H9 (cell line): ENCODE measurements around the gene COL17A1. TPM values are rescaled to one million over a fixed set of nuclear protein-coding genes. Genes with fewer than 3 reads are reported as not detected.

ENCODE experiments used
- DNase-seq: peaks from one replicate; pipeline ENCODE4 v3.0.0-alpha.2; 2017
- H2AFZ ChIP-seq: one replicate; pipeline ENCODE4 v1.6.1; 2013; ENCODE audit warnings: mild to moderate bottlenecking, low read length, control low read depth, moderate library complexity
- H2AK5ac ChIP-seq: 2 replicates; pipeline ENCODE4 v1.6.1; 2013; ENCODE audit warnings: low read length, control low read depth, mixed read lengths; ENCODE audit not compliant: insufficient read length
- H2BK120ac ChIP-seq: one replicate; pipeline ENCODE4 v1.6.1; 2013; ENCODE audit warnings: low read depth, mild to moderate bottlenecking, low read length, control low read depth, inconsistent platforms; ENCODE audit not compliant: poor library complexity, severe bottlenecking
- H2BK12ac ChIP-seq: 2 replicates; pipeline ENCODE4 v1.6.1; 2013; ENCODE audit warnings: low read length, control low read depth, mixed read lengths, low read depth; ENCODE audit not compliant: insufficient read length
- H2BK15ac ChIP-seq: 2 replicates; pipeline ENCODE4 v1.6.1; 2013; ENCODE audit warnings: low read depth, low read length, control low read depth
- H2BK20ac ChIP-seq: one replicate; pipeline ENCODE4 v1.6.1; 2013; ENCODE audit warnings: low read depth, mild to moderate bottlenecking, low read length, control low read depth, inconsistent platforms; ENCODE audit not compliant: poor library complexity, severe bottlenecking
- H2BK5ac ChIP-seq: 2 replicates; pipeline ENCODE4 v1.6.1; 2013; ENCODE audit warnings: low read length, control low read depth, mixed read lengths; ENCODE audit not compliant: insufficient read length
- H3K14ac ChIP-seq: 2 replicates; pipeline ENCODE4 v1.6.1; 2013; ENCODE audit warnings: low read length, control low read depth; ENCODE audit not compliant: insufficient read depth
- H3K18ac ChIP-seq: 2 replicates; pipeline ENCODE4 v1.6.1; 2013; ENCODE audit warnings: low read depth, mild to moderate bottlenecking, mixed read lengths, low read length, control low read depth; ENCODE audit not compliant: insufficient read length
- H3K23ac ChIP-seq: 2 replicates; pipeline ENCODE4 v1.6.1; 2013; ENCODE audit warnings: low read length, control low read depth, mixed read lengths, low read depth; ENCODE audit not compliant: insufficient read length
- H3K23me2 ChIP-seq: 2 replicates; pipeline ENCODE4 v1.6.1; 2013; ENCODE audit warnings: low read depth, mild to moderate bottlenecking, mixed read lengths, low read length, control low read depth; ENCODE audit not compliant: insufficient read length, poor library complexity, severe bottlenecking
- H3K27ac ChIP-seq: 2 replicates; pipeline ENCODE4 v1.5.1; 2013; ENCODE audit warnings: low read length, control low read depth, mixed read lengths, low read depth; ENCODE audit not compliant: insufficient read length
- H3K27me3 ChIP-seq: 2 replicates; pipeline ENCODE4 v1.6.1; 2013; ENCODE audit warnings: low read length, control low read depth, inconsistent platforms; ENCODE audit not compliant: insufficient read depth
- H3K4ac ChIP-seq: 2 replicates; pipeline ENCODE4 v1.6.1; 2013; ENCODE audit warnings: low read depth, mild to moderate bottlenecking, control low read depth, inconsistent platforms, low read length, moderate library complexity
- H3K4me1 ChIP-seq: 2 replicates; pipeline ENCODE4 v1.6.1; 2013; ENCODE audit warnings: low read length, control low read depth, inconsistent platforms; ENCODE audit not compliant: insufficient read depth
- H3K4me2 ChIP-seq: 2 replicates; pipeline ENCODE4 v1.6.1; 2013; ENCODE audit warnings: low read length, control low read depth, mixed read lengths; ENCODE audit not compliant: insufficient read length, insufficient read depth
- H3K56ac ChIP-seq: 2 replicates; pipeline ENCODE4 v1.6.1; 2013; ENCODE audit warnings: low read depth, mild to moderate bottlenecking, mixed read lengths, low read length, control low read depth; ENCODE audit not compliant: insufficient read length
- H3K79me1 ChIP-seq: 2 replicates; pipeline ENCODE4 v1.6.1; 2013; ENCODE audit warnings: low read depth, mild to moderate bottlenecking, moderate library complexity, low read length, control low read depth, inconsistent platforms; ENCODE audit not compliant: insufficient read depth, poor library complexity, severe bottlenecking
- H3K79me2 ChIP-seq: 2 replicates; pipeline ENCODE4 v1.6.1; 2013; ENCODE audit warnings: low read length, control low read depth, inconsistent platforms; ENCODE audit not compliant: insufficient read depth
- H3K9ac ChIP-seq: 2 replicates; pipeline ENCODE4 v1.6.1; 2013; ENCODE audit warnings: low read length, control low read depth, mixed read lengths; ENCODE audit not compliant: insufficient read length; ENCODE audit errors: extremely low read depth
- H3K9me3 ChIP-seq: one replicate; pipeline ENCODE4 v1.6.1; 2013; ENCODE audit warnings: low read depth, low read length, inconsistent platforms; ENCODE audit not compliant: control insufficient read depth
- H3T11ph ChIP-seq: one replicate; pipeline ENCODE4 v1.6.1; 2013; ENCODE audit warnings: mild to moderate bottlenecking, low read length, control low read depth, inconsistent platforms
- H4K20me1 ChIP-seq: one replicate; pipeline ENCODE4 v1.6.1; 2013; ENCODE audit not compliant: control insufficient read depth, insufficient read length, insufficient read depth
- H4K5ac ChIP-seq: 2 replicates; pipeline ENCODE4 v1.6.1; 2013; ENCODE audit warnings: low read depth, mild to moderate bottlenecking, mixed read lengths, low read length, control low read depth; ENCODE audit not compliant: insufficient read length
- H4K8ac ChIP-seq: replicated peaks from 2 replicates; pipeline ENCODE4 v1.6.1; 2013; ENCODE audit warnings: low read length, control low read depth, mixed read lengths, low read depth; ENCODE audit not compliant: insufficient read length
- H4K91ac ChIP-seq: 2 replicates; pipeline ENCODE4 v1.6.1; 2013; ENCODE audit warnings: low read depth, mild to moderate bottlenecking, moderate library complexity, mixed read lengths, low read length, control low read depth; ENCODE audit not compliant: insufficient read length
- H3K27ac Mint-ChIP-seq, 3 experiments: 2 replicates in 2 of 3; 3 replicates in 1 of 3; pipeline ENCODE4 v1.8.0; 2020 to 2021; ENCODE audit warnings: mixed read lengths in 3 of 3, mild to moderate bottlenecking in 1 of 3, moderate library complexity in 1 of 3
- H3K27me3 Mint-ChIP-seq: 2 replicates; pipeline ENCODE4 v1.8.0; 2021; ENCODE audit warnings: low read depth, mild to moderate bottlenecking, moderate library complexity, mixed read lengths
- H3K36me3 Mint-ChIP-seq, 3 experiments: 2 replicates in 2 of 3; 3 replicates in 1 of 3; pipeline ENCODE4 v1.8.0; 2020 to 2021; ENCODE audit warnings: low read depth in 3 of 3, mixed read lengths in 3 of 3; ENCODE audit not compliant: insufficient read depth in 1 of 3
- H3K4me1 Mint-ChIP-seq, 2 experiments: 2 replicates each; pipeline ENCODE4 v1.8.0; 2020; ENCODE audit warnings: mixed read lengths in 2 of 2
- H3K4me3 Mint-ChIP-seq, 2 experiments: 2 replicates in 1 of 2; 3 replicates in 1 of 2; pipeline ENCODE4 v1.8.0; 2020 to 2021; ENCODE audit warnings: mild to moderate bottlenecking in 2 of 2, mixed read lengths in 2 of 2, moderate library complexity in 1 of 2
- H3K9me3 Mint-ChIP-seq, 2 experiments: 2 replicates in 1 of 2; 3 replicates in 1 of 2; pipeline ENCODE4 v1.8.0; 2020; ENCODE audit warnings: mild to moderate bottlenecking in 2 of 2, mixed read lengths in 2 of 2, moderate library complexity in 1 of 2
- CTCF ChIP-seq: fragments of 200-600 bp; sonication (generic); conservative IDR thresholded peaks from 3 replicates; pipeline ENCODE4 v1.8.0; 2021; ENCODE audit warnings: antibody characterized with exemption, mild to moderate bottlenecking
- total RNA-seq: library from RNA; stranded (reverse); gene quantifications from 2 replicates; pipeline ENCODE4 v1.2.1, GENCODE V29; 2021

Gene COL17A1
- total RNA-seq, 1 experiment from 2014 or later, result 1.9 TPM

- H3K56ac ChIP-seq, result no peak overlapping the region
- no peak for DNase-seq
- no peak overlapping the region for H3K27ac ChIP-seq
- H3K9ac ChIP-seq, result no peak overlapping the region
- Mint-ChIP-seq H3K9me3 (peaks cover 11% of the 10 kb centered on the region in 2 experiments), H3K27me3 (peaks cover 3% of the 10 kb centered on the region; the same call in 1 of the 2 replicates), H3K4me1 (peaks cover 6 to 9% of the 10 kb centered on the region in 2 experiments; a peak in 3 of 4 replicates), H3K27ac (no peak overlapping the region), H3K36me3 (peaks cover 0 to 12% (median 6%) of the 10 kb centered on the region in 3 experiments; a peak in 4 of 7 replicates), H3K4me3 (no peak overlapping the region)
- H2BK5ac ChIP-seq, result no peak overlapping the region
- H2BK12ac ChIP-seq, result no peak overlapping the region
- H3K23me2 ChIP-seq, result no peaks in the 10 kb centered on the region
- H2BK15ac ChIP-seq, result no peak overlapping the region
- H4K5ac ChIP-seq, result no peak overlapping the region
- no peak for TF ChIP-seq CTCF
- H3K4ac ChIP-seq, result no peak overlapping the region
- no peaks in the 10 kb centered on the region for H3K79me2 ChIP-seq
- no peak overlapping the region for H3T11ph ChIP-seq
- no peaks in the 10 kb centered on the region for H4K20me1 ChIP-seq
- H3K23ac ChIP-seq, result no peak overlapping the region
- no peak overlapping the region for H4K8ac ChIP-seq
- H2BK20ac ChIP-seq, result no peak overlapping the region
- H3K4me1 ChIP-seq, result no peaks in the 10 kb centered on the region
- H3K4me2 ChIP-seq, result no peak overlapping the region
- no peaks in the 10 kb centered on the region for H3K79me1 ChIP-seq
- H2AFZ ChIP-seq, result no peak overlapping the region
- no peaks in the 10 kb centered on the region for H3K27me3 ChIP-seq
- no peak overlapping the region for H2BK120ac ChIP-seq
- H2AK5ac ChIP-seq, result no peak overlapping the region
- H3K18ac ChIP-seq, result no peak overlapping the region
- H3K9me3 ChIP-seq, result no peaks in the 10 kb centered on the region
- no peak overlapping the region for H3K14ac ChIP-seq
- no peak overlapping the region for H4K91ac ChIP-seq
Measured at GRCh38 chr10:104099941-104100340, 14.3 kb upstream of the COL17A1 start.
